GM12878 (cell line): ENCODE data around the gene SIMC1. TPM values are rescaled to one million over a fixed set of nuclear protein-coding genes. Genes with fewer than 3 reads are reported as not detected.

ENCODE experiments used
- ATAC-seq: fragments of 200-7000 bp; cut with Tn5 transposase; 3 replicates; pipeline ENCODE4 v1.9.1; 2020; ENCODE audit warnings: mild to moderate bottlenecking, moderate library complexity
- BruUV-seq: library from RNA; stranded (reverse); fragments of 400-500 nt; replicated peaks from 2 replicates; lab custom pipeline; 2021; lab: Mats Ljungman, UMichigan
- CTCF ChIA-PET: fragments of 300-600 bp; sonication (Branson Sonifier 250); formaldehyde crosslinking; extraction: SDS; loops from one replicate; lab custom pipeline; 2021; ENCODE audit warnings: inconsistent platforms; lab: Yijun Ruan, JAX
- POLR2A ChIA-PET: fragments of 350-600 bp; formaldehyde crosslinking; extraction: SDS; loops from one replicate; lab custom pipeline; 2021; ENCODE audit warnings: inconsistent platforms; lab: Charles Lee
- RAD21 ChIA-PET: fragments of 300-600 bp; sonication (Branson Sonifier 250); formaldehyde crosslinking; loops from one replicate; lab custom pipeline; 2023; ENCODE audit warnings: antibody characterized with exemption; ENCODE audit not compliant: unreplicated experiment; lab: Charles Lee
- SMC1A ChIA-PET: fragments of 300-600 bp; sonication (Branson Sonifier 250); formaldehyde crosslinking; loops from one replicate; lab custom pipeline; 2023; ENCODE audit not compliant: unreplicated experiment, uncharacterized antibody; lab: Charles Lee
- DNase-seq: peaks from one replicate; pipeline ENCODE4 v3.0.0-alpha.2; 2011; ENCODE audit warnings: low read depth, low spot score
- FAIRE-seq: peaks from 3 replicates; lab custom pipeline; 2011; peaks lifted over from hg19 to GRCh38; lab: Jason Lieb, UNC
- H2AFZ ChIP-seq: 2 replicates; pipeline ENCODE4 v1.6.0; 2011; ENCODE audit warnings: low read depth, low read length, control low read depth; ENCODE audit not compliant: control insufficient read depth
- H3K27ac ChIP-seq: 2 replicates; pipeline ENCODE4 v1.5.1; 2011; ENCODE audit warnings: control low read depth; ENCODE audit not compliant: control insufficient read depth, insufficient read depth
- H3K27me3 ChIP-seq, 2 experiments: replicated peaks in 1 of 2; 2 replicates each; pipeline versions ENCODE4 v1.6.0 to v1.6.1; 2011; ENCODE audit warnings: low read length in 1 of 2; ENCODE audit not compliant: control insufficient read depth in 2 of 2, insufficient read depth in 2 of 2
- H3K36me3 ChIP-seq, 2 experiments: 2 replicates each; pipeline ENCODE4 v1.5.1; 2011; ENCODE audit warnings: low read length in 1 of 2; ENCODE audit not compliant: control insufficient read depth in 2 of 2, insufficient read depth in 2 of 2
- H3K4me1 ChIP-seq: 2 replicates; pipeline ENCODE4 v1.6.1; 2011; ENCODE audit warnings: mild to moderate bottlenecking, low read length, moderate library complexity, mixed read lengths; ENCODE audit not compliant: control insufficient read depth, insufficient read depth
- H3K4me2 ChIP-seq: 2 replicates; pipeline ENCODE4 v1.6.0; 2011; ENCODE audit warnings: control low read depth; ENCODE audit not compliant: control insufficient read depth, insufficient read depth
- H3K4me3 ChIP-seq: fragments of 200-600 bp; sonication (generic); 2 replicates; pipeline ENCODE4 v1.5.1; 2016
- H3K79me2 ChIP-seq: 2 replicates; pipeline ENCODE4 v1.6.0; 2011; ENCODE audit warnings: low read length; ENCODE audit not compliant: control insufficient read depth, insufficient read depth
- H3K9ac ChIP-seq: 2 replicates; pipeline ENCODE4 v1.8.0; 2011; ENCODE audit warnings: low read length, control low read depth, mixed read lengths; ENCODE audit not compliant: control insufficient read depth, insufficient read depth
- H3K9me3 ChIP-seq: replicated peaks from 3 replicates; pipeline ENCODE4 v1.5.1; 2011; ENCODE audit warnings: mild to moderate bottlenecking, low read length; ENCODE audit not compliant: control insufficient read depth, insufficient read depth
- H4K20me1 ChIP-seq: 2 replicates; pipeline ENCODE4 v1.6.0; 2011; ENCODE audit not compliant: control insufficient read depth, insufficient read depth
- CEBPZ ChIP-seq: fragments of 150-350 bp; IDR thresholded peaks from 2 replicates; pipeline ENCODE4 v1.6.1; 2016; ENCODE audit warnings: low read depth, low read length
- CHD2 ChIP-seq: IDR thresholded peaks from 2 replicates; pipeline ENCODE4 v1.6.1; 2011; ENCODE audit warnings: low read depth, low read length, improper control_type of control experiment, borderline replicate concordance
- EED ChIP-seq: sonication (generic); IDR thresholded peaks from 2 replicates; pipeline ENCODE4 v1.6.1; 2016; ENCODE audit warnings: antibody characterized with exemption, low read depth
- EP300 ChIP-seq, 2 experiments: fragments of 150-350 bp in 1 of 2; IDR thresholded peaks; 2 replicates each; pipeline ENCODE4 v1.6.1; 2011 to 2012; ENCODE audit warnings: low read depth in 2 of 2, low read length in 2 of 2, borderline replicate concordance in 1 of 2, improper control_type of control experiment in 1 of 2, inconsistent platforms in 1 of 2; ENCODE audit not compliant: control insufficient read depth in 1 of 2
- HDAC6 ChIP-seq: fragments of 200-600 bp; sonication (generic); IDR thresholded peaks from one replicate; pipeline ENCODE4 v1.8.0; 2017; ENCODE audit warnings: antibody characterized with exemption; ENCODE audit not compliant: unreplicated experiment
- HDGF ChIP-seq: fragments of 450-650 bp; IDR thresholded peaks from 2 replicates; pipeline ENCODE4 v1.6.1; 2016; ENCODE audit warnings: antibody characterized with exemption
- IKZF1 ChIP-seq: fragments of 450-650 bp; conservative IDR thresholded peaks from 2 replicates; pipeline ENCODE4 v1.6.1; 2017; ENCODE audit warnings: antibody characterized with exemption, mild to moderate bottlenecking
- JUNB ChIP-seq: IDR thresholded peaks from 2 replicates; pipeline ENCODE4 v1.6.1; 2016; ENCODE audit warnings: antibody characterized with exemption, mild to moderate bottlenecking
- NBN ChIP-seq: fragments of 450-650 bp; IDR thresholded peaks from 2 replicates; pipeline ENCODE4 v1.6.1; 2016
- PBX3 ChIP-seq: IDR thresholded peaks from 2 replicates; pipeline ENCODE4 v1.6.1; 2011; ENCODE audit warnings: mild to moderate bottlenecking, low read depth, low read length, moderate library complexity; ENCODE audit not compliant: insufficient replicate concordance
- POLR2A ChIP-seq: IDR thresholded peaks from 2 replicates; pipeline ENCODE4 v1.6.1; 2011; ENCODE audit warnings: low read depth, mild to moderate bottlenecking, low read length
- RELB ChIP-seq: fragments of 450-650 bp; IDR thresholded peaks from 2 replicates; pipeline ENCODE4 v1.6.1; 2017; ENCODE audit warnings: low read depth, mild to moderate bottlenecking, moderate library complexity
- TARDBP ChIP-seq: IDR thresholded peaks from 2 replicates; pipeline ENCODE4 v1.6.1; 2016; ENCODE audit warnings: borderline replicate concordance
- ZBED1 ChIP-seq: IDR thresholded peaks from 2 replicates; pipeline ENCODE4 v1.6.1; 2016; ENCODE audit warnings: borderline replicate concordance
- WGBS: methylation state at CpG from one replicate; pipeline ENCODE4 v1.1.6; 2016; ENCODE audit warnings: low lambda C conversion rate; ENCODE audit not compliant: insufficient replicate concordance, insufficient coverage; ENCODE audit errors: missing lambda C conversion rate; 5-methylcytosine and 5-hydroxymethylcytosine counted together
- in situ Hi-C: fragments of 300-500 bp; cut with MboI; formaldehyde crosslinking; loops from 9 replicates; pipeline ENCODE4 v1.14.3; 2018; ENCODE audit warnings: mixed read lengths
- intact Hi-C: fragments of 100-400 bp; cut with micrococcal nuclease; formaldehyde crosslinking; loops from one replicate; pipeline ENCODE4 v1.14.2; 2022; ENCODE audit not compliant: unreplicated experiment
- polyA plus RNA-seq, 11 experiments: library from polyadenylated mRNA; depleted of rRNA in 4 of 11; unstranded in 6 of 11; stranded (reverse) in 5 of 11; fragments of >200 nt; fragmentation: Nextera tagmentation in 4 of 11; fragmentation: Illumina TruSeq in 1 of 11; extraction: Ambion mirVana in 4 of 11; extraction: Trizol in 1 of 11; gene quantifications; 1 replicate in 1 of 11; 2 replicates in 10 of 11; pipeline versions ENCODE4 v1.2.1 to v1.2.3, GENCODE V29; 2011 to 2016; ENCODE audit warnings: inconsistent platforms in 2 of 11, missing spikeins in 2 of 11, low read depth in 1 of 11
- total RNA-seq, 4 experiments: library from RNA; depleted of rRNA in 3 of 4; stranded (reverse); fragments of >200 nt in 3 of 4; fragmentation: Illumina TruSeq in 1 of 4; extraction: Trizol in 1 of 4; gene quantifications; 2 replicates each; pipeline versions ENCODE4 v1.2.1 to v1.2.3, GENCODE V29; 2013 to 2021

SIMC1 gene
- total and polyA plus RNA-seq, 10 of the 15 experiments (the other 5 are each of a cell fraction or from before 2014, with no cell fraction given) = 3.0 to 16.5 (median 10.4) TPM

GRCh38 chr5:176355400-176356178 lies 117.4 kb downstream of the SIMC1 start:
- Histone ChIP-seq H3K4me2 (no peak overlapping the region), H3K4me3 (no peak overlapping the region), H3K79me2 (peaks cover 31% of the 10 kb centered on the region), H3K27ac (no peak overlapping the region), H2AFZ (no peak overlapping the region), H3K4me1 (peaks cover 4% of the 10 kb centered on the region), H3K9me3 (no peaks in the 10 kb centered on the region), H3K9ac (no peak overlapping the region), H3K27me3 (no peaks in the 10 kb centered on the region), H4K20me1 (peaks cover 4% of the 10 kb centered on the region; the same call in 1 of the 2 replicates), H3K36me3 (peaks cover 11 to 12% of the 10 kb centered on the region in 2 experiments)
- FAIRE-seq = no peak
- 99% methylated on average over 16 of the region's 16 CpGs for WGBS
- ChIA-PET SMC1A (no interaction called here), POLR2A (interaction anchor here (0.6 kb wide), 1 partner anchor 73 kb away, joined by 7 read pairs; no protein-coding TSS in a partner anchor), CTCF (no interaction called here), RAD21 (interaction anchor here (0.6 kb wide), 1 partner anchor 731 kb away, joined by 3 read pairs; the partner anchor contains the start of gene FGFR4)
- in situ Hi-C loops (no loop called here), intact Hi-C loops (no loop called here)
- no peak for DNase-seq
- ATAC-seq = no peak
- BruUV-seq = no TSS peak
- no peak for TF ChIP-seq EP300 (IDR thresholded peaks at IDR 0.05; ENCODE audit: borderline replicate concordance in 1 of 2, control insufficient read depth in 1 of 2, low read depth in 2 of 2, low read length in 2 of 2)
- TF ChIP-seq POLR2A = no peak
- no peak for TF ChIP-seq CHD2
- TF ChIP-seq CEBPZ = no peak
- no peak for TF ChIP-seq EED
- TF ChIP-seq HDAC6 = no peak
- no peak for TF ChIP-seq TARDBP
- no peak for TF ChIP-seq HDGF
- TF ChIP-seq NBN = no peak
- no peak for TF ChIP-seq IKZF1
- no peak for TF ChIP-seq RELB
- no peak for TF ChIP-seq ZBED1
- TF ChIP-seq PBX3 = no peak
- TF ChIP-seq JUNB = no peak
